GM21423 (cell line): ENCODE data around the gene GLYATL3.
A peak's percentile ranks its signal among the peaks of the same experiment; 100 is the strongest.

Experiments used
- ATAC-seq: cut with Tn5 transposase; IDR thresholded peaks from one replicate; pipeline ENCODE4 v1.9.1; 2021; ENCODE audit warnings: mild to moderate bottlenecking, moderate library complexity; ENCODE audit not compliant: unreplicated experiment

Gene GLYATL3

GRCh38 chr6:49543087-49543858 lies 43.5 kb downstream of the GLYATL3 start:
- no peak for ATAC-seq

- ATAC-seq, result no peak
Observed at GRCh38 chr6:49546331-49546730, 46.6 kb downstream of the GLYATL3 start.

- no peak for ATAC-seq
Observed at GRCh38 chr6:49548613-49549304, 49.0 kb downstream of the GLYATL3 start.

- ATAC-seq, result no peak
Observed at GRCh38 chr6:49549691-49550491, 50.2 kb downstream of the GLYATL3 start.

- ATAC-seq, result peak; percentile 77
Observed at GRCh38 chr6:49550492-49551077, 50.9 kb downstream of the GLYATL3 start, which contains the start of gene C6orf141. TSS of gene C6orf141 (plus strand) at chr6:49550668. CDS start at chr6:49550793, 125 bp downstream.

- ATAC-seq, result peak; percentile 32
Observed at GRCh38 chr6:49551078-49551865, 51.5 kb downstream of the GLYATL3 start.

- peak; percentile 42 for ATAC-seq
Observed at GRCh38 chr6:49551866-49552129, 52.1 kb downstream of the GLYATL3 start.

GRCh38 chr6:49552596-49552995 lies 52.9 kb downstream of the GLYATL3 start:
- no peak for ATAC-seq

GRCh38 chr6:49553384-49553783 lies 53.7 kb downstream of the GLYATL3 start:
- no peak for ATAC-seq

- ATAC-seq, result no peak
Observed at GRCh38 chr6:49555951-49556350, 56.2 kb downstream of the GLYATL3 start.

- no peak for ATAC-seq
Observed at GRCh38 chr6:49556429-49556837, 56.7 kb downstream of the GLYATL3 start.

GRCh38 chr6:49557177-49557576 lies 57.5 kb downstream of the GLYATL3 start:
- no peak for ATAC-seq

GRCh38 chr6:49558238-49558637 lies 58.5 kb downstream of the GLYATL3 start:
- ATAC-seq, result no peak

GRCh38 chr6:49563006-49563886 lies 63.5 kb downstream of the GLYATL3 start:
- no peak for ATAC-seq

GRCh38 chr6:49564552-49564951 lies 64.8 kb downstream of the GLYATL3 start:
- ATAC-seq, result no peak

GRCh38 chr6:49565261-49565660 lies 65.5 kb downstream of the GLYATL3 start:
- ATAC-seq, result no peak

GRCh38 chr6:49565855-49566254 lies 66.1 kb downstream of the GLYATL3 start:
- ATAC-seq, result no peak

- ATAC-seq, result no peak
Observed at GRCh38 chr6:49570474-49571079, 70.9 kb downstream of the GLYATL3 start.

- ATAC-seq, result no peak
Observed at GRCh38 chr6:49576618-49577017, 76.9 kb downstream of the GLYATL3 start.
